Urinary bladder (tissue), 4 donors: ENCODE measurements around the gene LNX1. TPM values are rescaled to one million over a fixed set of nuclear protein-coding genes. Genes with fewer than 3 reads are reported as not detected.
"Not testable (repeated sequence)": the region's sequence is repeated elsewhere in the genome, so short reads cannot be mapped to it uniquely, and the experiment has no call there.

Experiments
- DNase-seq: peaks from one replicate; pipeline ENCODE4 v3.0.0-alpha.2; 2015; ENCODE audit errors: extremely low spot score
- H3K27ac ChIP-seq: one replicate; pipeline ENCODE4 v1.5.1; 2013; ENCODE audit warnings: low read depth, mild to moderate bottlenecking, moderate library complexity
- H3K36me3 ChIP-seq: one replicate; pipeline ENCODE4 v1.6.1; 2013; ENCODE audit warnings: mild to moderate bottlenecking, moderate library complexity; ENCODE audit not compliant: insufficient read depth
- H3K4me1 ChIP-seq: one replicate; pipeline ENCODE4 v1.6.1; 2013; ENCODE audit warnings: mild to moderate bottlenecking, moderate library complexity; ENCODE audit not compliant: insufficient read depth
- H3K4me3 ChIP-seq: one replicate; pipeline ENCODE4 v1.5.1; 2013; ENCODE audit warnings: low read depth, low read length
- WGBS: extraction: QIAGEN DNeasy Blood & Tissue Kit; methylation state at CpG from one replicate; pipeline ENCODE4 v1.1.7; 2013; 5-methylcytosine and 5-hydroxymethylcytosine counted together
- polyA plus RNA-seq: library from polyadenylated mRNA; stranded (reverse); fragments of 200-250 nt; gene quantifications from one replicate; pipeline ENCODE4 v1.2.3, GENCODE V29; 2013
- total RNA-seq: library from RNA; depleted of rRNA; stranded (reverse); fragments of >200 nt; gene quantifications from one replicate; pipeline ENCODE4 v1.2.3, GENCODE V29; 2014
- donor health status: healthy with polysubstance abuse.
- donor health status: healthy.

Gene LNX1
- total and polyA plus RNA-seq, 2 donors: 6.6 to 7.9 TPM

DNA sequence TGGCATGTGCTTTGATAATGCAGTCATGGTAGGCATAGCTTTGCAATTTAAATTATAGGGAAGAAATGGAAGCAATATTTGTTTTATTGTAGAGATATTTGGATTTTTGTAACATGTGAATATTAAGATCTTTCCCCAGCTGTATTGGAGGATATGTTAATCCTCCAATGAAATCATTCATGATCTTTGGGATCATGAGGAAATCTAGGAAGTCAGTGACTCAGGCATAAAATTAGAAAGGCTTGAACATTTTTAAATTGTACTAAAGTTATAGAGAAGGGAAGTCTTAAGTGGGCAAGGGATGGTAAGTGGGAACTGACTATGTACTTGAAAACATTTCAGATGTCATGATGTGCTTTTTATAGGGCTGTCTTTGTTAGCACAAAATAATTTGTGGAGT, 167.0 kb downstream of the LNX1 start:
- no peak overlapping the region for H3K4me3 ChIP-seq
- no peaks in the 10 kb centered on the region for H3K4me1 ChIP-seq
- no peak overlapping the region for H3K27ac ChIP-seq
- no peak for DNase-seq
- H3K36me3 ChIP-seq: peaks cover 2% of the 10 kb centered on the region

DNA sequence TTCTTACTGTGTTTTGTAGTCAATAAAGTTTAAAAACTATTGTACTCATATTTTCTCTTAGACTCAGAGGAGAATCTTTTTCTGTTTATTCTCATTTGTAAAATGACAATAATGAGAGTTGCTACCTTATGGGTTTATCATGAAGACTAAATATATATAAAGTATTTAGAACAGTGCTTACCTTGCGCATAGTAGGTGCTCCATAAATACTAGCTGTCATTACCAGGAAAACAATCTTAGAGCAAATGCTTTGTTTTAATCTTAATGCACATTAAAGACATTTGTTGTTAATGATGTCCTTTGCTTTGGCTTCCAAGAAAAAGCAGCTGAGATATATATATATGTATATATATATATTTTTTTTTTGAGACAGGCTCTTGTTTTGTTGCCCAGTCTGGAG, 168.9 kb downstream of the LNX1 start:
- no peak for DNase-seq
- Histone ChIP-seq H3K4me1 (no peaks in the 10 kb centered on the region), H3K27ac (no peak overlapping the region), H3K36me3 (no peaks in the 10 kb centered on the region), H3K4me3 (no peak overlapping the region)
- 99% methylated on average over 1 of the region's 1 CpG for WGBS

GRCh38 chr4:53421791-53422190, 169.5 kb downstream of the LNX1 start:
- Histone ChIP-seq H3K36me3 (no peaks in the 10 kb centered on the region), H3K27ac (no peak overlapping the region), H3K4me1 (no peaks in the 10 kb centered on the region), H3K4me3 (no peak overlapping the region)
- DNase-seq: no peak
- 87% methylated on average over 2 of the region's 2 CpGs for WGBS

- Histone ChIP-seq H3K4me1 (no peaks in the 10 kb centered on the region), H3K27ac (no peak overlapping the region), H3K36me3 (no peaks in the 10 kb centered on the region), H3K4me3 (no peak overlapping the region)
- no peak for DNase-seq
- 98% methylated on average over 3 of the region's 3 CpGs for WGBS
These were observed 172.1 kb downstream of the LNX1 start for GRCh38 chr4:53419208-53419607.

DNA sequence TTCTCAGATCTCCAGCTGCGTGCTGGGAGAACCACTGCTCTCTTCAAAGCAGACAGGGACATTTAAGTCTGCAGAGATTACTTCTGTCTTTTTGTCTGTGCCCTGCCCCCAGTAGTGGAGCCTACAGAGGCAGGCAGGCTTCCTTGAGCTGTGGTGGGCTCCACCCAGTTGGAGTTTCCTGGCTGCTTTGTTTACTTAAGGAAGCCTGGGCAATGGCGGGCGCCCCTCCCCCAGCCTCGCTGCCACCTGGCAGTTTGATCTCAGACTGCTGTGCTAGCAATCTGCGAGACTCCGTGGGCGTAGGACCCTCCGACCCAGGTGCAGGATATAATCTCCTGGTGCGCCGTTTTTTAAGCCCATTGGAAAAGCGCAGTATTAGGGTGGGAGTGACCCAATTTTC, 181.8 kb downstream of the LNX1 start:
- not testable (repeated sequence) for H3K4me3 ChIP-seq, H3K36me3 ChIP-seq, H3K27ac ChIP-seq, DNase-seq, H3K4me1 ChIP-seq
- WGBS: 98% methylated on average over 11 of the region's 11 CpGs

Other genes with a start within 250 kb of the LNX1 start
- 23.8 TPM for gene SCFD2, start 225.4 kb downstream of the LNX1 start, total RNA-seq
- gene SCFD2, start 225.4 kb downstream of the LNX1 start, polyA plus RNA-seq: 8.1 TPM
- 121 TPM for gene FIP1L1, start 213.8 kb downstream of the LNX1 start, total RNA-seq
- gene FIP1L1, start 213.8 kb downstream of the LNX1 start, polyA plus RNA-seq: 38.9 TPM